Mucosa of descending colon (tissue), 3 donors: ENCODE data around the gene TCP11. TPM values are rescaled to one million over a fixed set of nuclear protein-coding genes. Genes with fewer than 3 reads are reported as not detected.
A peak's percentile ranks its signal among the peaks of the same experiment; 100 is the strongest.
"Not testable (repeated sequence)": the region's sequence is repeated elsewhere in the genome, so short reads cannot be mapped to it uniquely, and the experiment has no call there.

Experiments
- ATAC-seq: fragments of 200-7000 bp; cut with Tn5 transposase; one replicate; pipeline ENCODE4 v1.9.1; 2020; ENCODE audit warnings: mild to moderate bottlenecking, moderate library complexity
- DNase-seq, 3 donors: peaks; one replicate each; pipeline ENCODE4 v3.0.0-alpha.2; 2020
- H3K36me3 ChIP-seq: fragments of 200-600 bp; one replicate; pipeline ENCODE4 v1.8.0; 2021; ENCODE audit warnings: low read depth, mild to moderate bottlenecking
- H3K4me1 ChIP-seq: fragments of 200-600 bp; one replicate; pipeline ENCODE4 v1.8.0; 2021; ENCODE audit warnings: low read depth, mild to moderate bottlenecking
- H3K4me3 ChIP-seq: fragments of 200-600 bp; one replicate; pipeline ENCODE4 v1.8.0; 2021; ENCODE audit warnings: mild to moderate bottlenecking
- H3K9me3 ChIP-seq: fragments of 200-600 bp; one replicate; pipeline ENCODE4 v1.8.0; 2021; ENCODE audit warnings: mild to moderate bottlenecking
- CTCF ChIP-seq: fragments of 200-600 bp; IDR thresholded peaks from one replicate; pipeline ENCODE4 v1.8.0; 2022; ENCODE audit warnings: antibody characterized with exemption, mild to moderate bottlenecking
- intact Hi-C, 2 donors: fragments of 100-400 bp; cut with DNase I in 1 of 2; cut with micrococcal nuclease in 1 of 2; formaldehyde crosslinking; loops; one replicate each; pipeline versions ENCODE4 v1.11.0 to v1.11.1; 2022; cut with DNase I, micrococcal nuclease
- total RNA-seq, 3 donors: library from RNA; stranded (reverse); fragmentation: NEBNext Ultra II Directional in 2 of 3; extraction: Animal tissue kit (Norgen Biotek cat#: 25700) in 2 of 3; gene quantifications; one replicate each; pipeline versions ENCODE4 v1.2.1 to v1.2.4, GENCODE V29; 2021 to 2023
- donor health status: DM: no; HTN: no; CAD: no; lungs with moderate emphysema.
- donor health status: DM: no; HTN: no; CAD: no.
- donor health status: DM: no; HTN: yes; CAD: no.

TCP11 gene
- total RNA-seq, 3 donors from 2014 or later, result not detected

GRCh38 chr6:35128042-35128441, 13.1 kb downstream of the TCP11 start:
- intact Hi-C loops, result no loop called here
- ATAC-seq (no peak), DNase-seq (no peak)

DNA sequence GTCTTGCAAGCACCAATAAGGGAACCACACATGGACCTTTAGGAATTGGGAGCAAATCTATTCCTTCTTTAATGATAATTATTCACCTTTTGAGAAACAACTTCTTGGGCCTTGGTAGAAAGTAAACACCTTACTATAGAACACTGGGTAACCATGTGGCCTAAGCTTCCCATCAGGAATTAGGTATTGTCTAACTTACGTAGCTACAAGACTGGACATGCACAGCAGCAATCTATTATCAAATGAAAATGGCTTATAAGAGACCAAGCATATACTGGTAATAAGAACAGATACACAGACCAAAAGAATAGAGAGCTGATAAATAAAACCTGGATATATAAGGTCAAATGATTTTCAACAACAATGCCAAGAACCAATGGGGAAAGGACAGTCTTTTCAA, 16.8 kb downstream of the TCP11 start:
- Histone ChIP-seq H3K4me1 (no peaks in the 10 kb centered on the region), H3K9me3 (no peaks in the 10 kb centered on the region), H3K36me3 (no peaks in the 10 kb centered on the region), H3K4me3 (no peak overlapping the region)
- intact Hi-C loops, result no loop called here
- no peak for TF ChIP-seq CTCF
- ATAC-seq (no peak), DNase-seq (no peak)

More at GRCh38 chr6:35128042-35128441, 13.1 kb downstream of the TCP11 start:
- Histone ChIP-seq H3K9me3 (no peaks in the 10 kb centered on the region), H3K4me3 (no peak overlapping the region), H3K4me1 (no peaks in the 10 kb centered on the region), H3K36me3 (no peaks in the 10 kb centered on the region)
- TF ChIP-seq CTCF, result no peak

DNA sequence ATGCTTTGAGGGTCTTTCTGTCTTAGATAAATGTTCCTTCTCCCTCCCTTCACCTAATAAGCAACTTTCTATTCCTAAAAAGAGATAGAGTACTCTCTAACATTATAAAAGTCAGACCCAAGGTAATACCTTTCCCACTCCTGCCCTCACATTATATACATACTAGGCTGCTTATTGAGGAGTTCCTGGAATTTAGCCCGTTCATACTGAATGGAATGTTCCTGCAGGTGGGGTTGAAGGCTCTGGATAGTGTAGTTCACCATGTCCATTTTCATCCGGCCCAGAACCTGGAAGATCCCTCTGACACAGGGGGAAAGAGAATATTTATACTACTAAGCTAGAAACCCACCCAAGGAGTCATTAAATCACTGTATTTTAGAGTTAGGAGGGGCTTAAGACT, 20.4 kb downstream of the TCP11 start:
- ATAC-seq (no peak), DNase-seq (no peak)
- no peak for TF ChIP-seq CTCF
- Histone ChIP-seq H3K36me3 (no peaks in the 10 kb centered on the region), H3K4me3 (no peak overlapping the region), H3K9me3 (no peaks in the 10 kb centered on the region), H3K4me1 (no peaks in the 10 kb centered on the region)
- intact Hi-C loops, result no loop called here

DNA sequence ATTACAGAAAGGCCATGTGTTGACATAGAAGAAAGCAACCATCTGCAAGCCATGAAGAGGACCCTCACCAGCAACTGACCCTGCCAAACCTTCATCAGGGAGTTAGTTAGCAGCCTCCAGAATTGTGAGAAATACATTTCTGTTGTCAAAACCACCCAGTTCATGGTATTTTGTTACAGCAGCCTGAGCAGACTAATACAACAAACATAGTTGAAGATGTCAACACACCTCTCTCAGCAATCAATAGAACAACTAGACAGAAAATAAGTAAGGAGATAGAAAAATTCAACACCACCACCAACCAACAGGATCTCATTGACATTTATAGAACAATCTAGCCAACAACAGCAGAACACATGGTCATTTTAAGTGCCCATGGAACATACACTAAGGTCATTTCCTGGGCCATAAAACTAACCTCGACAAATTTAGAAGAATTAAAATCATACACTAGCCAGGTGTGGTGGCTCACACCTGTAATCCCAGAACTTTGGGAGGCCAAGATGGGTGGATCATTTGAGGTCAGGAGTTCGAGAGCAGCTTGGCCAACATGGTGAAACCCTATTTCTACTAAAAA, 32.7 kb downstream of the TCP11 start:
- DNase-seq, result no peak
- Histone ChIP-seq H3K4me1 (no peaks in the 10 kb centered on the region), H3K36me3 (no peaks in the 10 kb centered on the region), H3K9me3 (no peaks in the 10 kb centered on the region), H3K4me3 (no peak overlapping the region)
- ATAC-seq, result peak; percentile 60
- TF ChIP-seq CTCF, result no peak
- intact Hi-C loops, result no loop called here

- peak in 2 of 3 donors; percentile 73 to 79 for DNase-seq
- peak; percentile 96 for ATAC-seq
- H3K36me3 ChIP-seq, H3K4me3 ChIP-seq, intact Hi-C loops, H3K4me1 ChIP-seq, H3K9me3 ChIP-seq: not testable (repeated sequence)
These were observed 33.4 kb downstream of the TCP11 start for GRCh38 chr6:35107761-35108160.

- H3K9me3 ChIP-seq, DNase-seq, intact Hi-C loops, H3K4me3 ChIP-seq, H3K36me3 ChIP-seq, H3K4me1 ChIP-seq: not testable (repeated sequence)
- ATAC-seq, result peak; percentile 11
These were observed 33.9 kb downstream of the TCP11 start for GRCh38 chr6:35107208-35107607.

- H3K36me3 ChIP-seq, H3K4me3 ChIP-seq, intact Hi-C loops, H3K4me1 ChIP-seq, H3K9me3 ChIP-seq, ATAC-seq, DNase-seq: not testable (repeated sequence)
These were observed 35.1 kb downstream of the TCP11 start for GRCh38 chr6:35106061-35106460.
